Measurements from ENCODE around the gene MAMLD1. TPM values are rescaled to one million over a fixed set of nuclear protein-coding genes. Genes with fewer than 3 reads are reported as not detected.

MAMLD1 gene
- total and polyA plus RNA-seq, 4 donors = 1.8 to 8.5 (median 7.7) TPM

DNA sequence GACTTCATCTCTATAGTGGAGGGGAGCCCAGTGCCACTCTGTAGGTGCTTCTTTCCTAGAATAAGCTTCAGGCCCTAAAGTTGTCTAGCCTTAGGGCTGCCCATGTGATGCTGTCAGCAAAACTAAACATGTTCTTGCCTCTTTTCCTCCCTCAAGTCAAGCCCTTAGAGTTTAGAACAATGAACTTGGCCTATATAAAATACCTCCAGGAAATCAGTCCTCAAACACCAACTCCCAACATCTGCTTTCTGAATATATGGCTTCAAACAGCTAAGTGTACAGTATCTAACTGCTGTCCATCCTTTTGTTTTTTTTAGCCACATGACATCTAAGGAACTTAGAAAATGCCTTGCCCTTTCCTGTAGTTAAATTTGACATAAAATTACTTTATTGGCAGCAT, 91.0 kb downstream of the MAMLD1 start:
- intact Hi-C loops (cut with DNase I) = no loop called here
- no peaks in the 10 kb centered on the region for H3K4me1 ChIP-seq (ENCODE audit: control insufficient read depth in 1 of 2, insufficient read depth in 2 of 2, low read length in 2 of 2)
- H3K9me3 ChIP-seq (ENCODE audit: control insufficient read depth, low read length) = no peaks in the 10 kb centered on the region
- no peak overlapping the region for H3K27ac ChIP-seq (ENCODE audit: low read depth in 1 of 2, low read length in 2 of 2)
- H3K4me3 ChIP-seq (ENCODE audit: low read length in 2 of 2) = no peak overlapping the region
- no peak for DNase-seq
- H3K27me3 ChIP-seq (ENCODE audit: control insufficient read depth in 1 of 2, insufficient read depth in 2 of 2, low read length in 1 of 2) = no peaks in the 10 kb centered on the region
- no peak for ATAC-seq (ENCODE audit: low FRiP score)
- no peaks in the 10 kb centered on the region for H3K36me3 ChIP-seq (ENCODE audit: control insufficient read depth in 1 of 2, insufficient read depth in 2 of 2, low read length in 1 of 2)

- DNase-seq = no peak
- H3K36me3 ChIP-seq (ENCODE audit: control insufficient read depth in 1 of 2, insufficient read depth in 2 of 2, low read length in 1 of 2) = no peaks in the 10 kb centered on the region
- WGBS, 2 donors = 70 to 73% methylated on average over 5 of the region's 5 CpGs
- H3K9me3 ChIP-seq (ENCODE audit: control insufficient read depth, low read length) = no peaks in the 10 kb centered on the region
- H3K4me1 ChIP-seq (ENCODE audit: control insufficient read depth in 1 of 2, insufficient read depth in 2 of 2, low read length in 2 of 2) = no peaks in the 10 kb centered on the region
- intact Hi-C loops (cut with DNase I) = no loop called here
- no peak overlapping the region for H3K27ac ChIP-seq (ENCODE audit: low read depth in 1 of 2, low read length in 2 of 2)
- H3K4me3 ChIP-seq (ENCODE audit: low read length in 2 of 2) = no peak overlapping the region
- ATAC-seq (ENCODE audit: low FRiP score) = no peak
- H3K27me3 ChIP-seq (ENCODE audit: control insufficient read depth in 1 of 2, insufficient read depth in 2 of 2, low read length in 1 of 2) = no peaks in the 10 kb centered on the region
Observed at GRCh38 chrX:150454508-150455214, 91.5 kb downstream of the MAMLD1 start.

GRCh38 chrX:150455215-150455608, 92.1 kb downstream of the MAMLD1 start:
- no peaks in the 10 kb centered on the region for H3K27me3 ChIP-seq (ENCODE audit: control insufficient read depth in 1 of 2, insufficient read depth in 2 of 2, low read length in 1 of 2)
- no peak overlapping the region for H3K27ac ChIP-seq (ENCODE audit: low read depth in 1 of 2, low read length in 2 of 2)
- intact Hi-C loops (cut with DNase I) = no loop called here
- WGBS, 2 donors = 71 to 75% methylated on average over 3 of the region's 3 CpGs
- DNase-seq = no peak
- no peak for ATAC-seq (ENCODE audit: low FRiP score)
- H3K9me3 ChIP-seq (ENCODE audit: control insufficient read depth, low read length) = no peaks in the 10 kb centered on the region
- no peaks in the 10 kb centered on the region for H3K36me3 ChIP-seq (ENCODE audit: control insufficient read depth in 1 of 2, insufficient read depth in 2 of 2, low read length in 1 of 2)
- no peak overlapping the region for H3K4me3 ChIP-seq (ENCODE audit: low read length in 2 of 2)
- no peaks in the 10 kb centered on the region for H3K4me1 ChIP-seq (ENCODE audit: control insufficient read depth in 1 of 2, insufficient read depth in 2 of 2, low read length in 2 of 2)

DNA sequence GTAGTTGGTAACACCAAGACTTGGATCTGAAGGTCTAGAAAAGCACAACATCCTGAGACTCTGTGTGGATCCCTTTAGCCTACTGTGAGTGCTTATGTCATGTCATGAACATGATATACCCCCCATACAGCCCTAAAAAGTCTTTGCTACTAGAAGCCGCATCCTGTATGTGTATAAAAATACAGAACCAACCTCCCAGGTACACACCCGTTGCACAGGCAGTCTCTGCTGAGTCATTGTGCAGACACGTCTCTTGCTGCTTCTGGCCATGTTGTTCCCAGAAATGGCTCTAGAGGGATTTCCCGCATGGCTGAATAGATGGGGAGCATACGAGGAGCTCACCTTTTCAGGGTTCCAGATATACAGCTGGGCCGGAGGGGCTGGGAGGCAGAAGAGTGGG, 93.3 kb downstream of the MAMLD1 start:
- Histone ChIP-seq H3K27me3 (ENCODE audit: control insufficient read depth in 1 of 2, insufficient read depth in 2 of 2, low read length in 1 of 2) (no peaks in the 10 kb centered on the region), H3K27ac (ENCODE audit: low read depth in 1 of 2, low read length in 2 of 2) (no peak overlapping the region), H3K36me3 (ENCODE audit: control insufficient read depth in 1 of 2, insufficient read depth in 2 of 2, low read length in 1 of 2) (no peaks in the 10 kb centered on the region), H3K4me3 (ENCODE audit: low read length in 2 of 2) (no peak overlapping the region), H3K9me3 (ENCODE audit: control insufficient read depth, low read length) (no peaks in the 10 kb centered on the region), H3K4me1 (ENCODE audit: control insufficient read depth in 1 of 2, insufficient read depth in 2 of 2, low read length in 2 of 2) (no peaks in the 10 kb centered on the region)
- ATAC-seq (ENCODE audit: low FRiP score) (no peak), DNase-seq (no peak)
- 82 to 90% methylated on average over 6 of the region's 6 CpGs for WGBS, 2 donors
- intact Hi-C loops (cut with DNase I) = no loop called here

GRCh38 chrX:150456941-150457340, 93.8 kb downstream of the MAMLD1 start:
- 92 to 93% methylated on average over 1 of the region's 1 CpG for WGBS, 2 donors
- Histone ChIP-seq H3K27ac (ENCODE audit: low read depth in 1 of 2, low read length in 2 of 2) (no peak overlapping the region), H3K9me3 (ENCODE audit: control insufficient read depth, low read length) (no peaks in the 10 kb centered on the region), H3K4me3 (ENCODE audit: low read length in 2 of 2) (no peak overlapping the region), H3K4me1 (ENCODE audit: control insufficient read depth in 1 of 2, insufficient read depth in 2 of 2, low read length in 2 of 2) (no peaks in the 10 kb centered on the region), H3K27me3 (ENCODE audit: control insufficient read depth in 1 of 2, insufficient read depth in 2 of 2, low read length in 1 of 2) (no peaks in the 10 kb centered on the region), H3K36me3 (ENCODE audit: control insufficient read depth in 1 of 2, insufficient read depth in 2 of 2, low read length in 1 of 2) (no peaks in the 10 kb centered on the region)
- DNase-seq = no peak
- ATAC-seq (ENCODE audit: low FRiP score) = no peak
- intact Hi-C loops (cut with DNase I) = no loop called here

DNA sequence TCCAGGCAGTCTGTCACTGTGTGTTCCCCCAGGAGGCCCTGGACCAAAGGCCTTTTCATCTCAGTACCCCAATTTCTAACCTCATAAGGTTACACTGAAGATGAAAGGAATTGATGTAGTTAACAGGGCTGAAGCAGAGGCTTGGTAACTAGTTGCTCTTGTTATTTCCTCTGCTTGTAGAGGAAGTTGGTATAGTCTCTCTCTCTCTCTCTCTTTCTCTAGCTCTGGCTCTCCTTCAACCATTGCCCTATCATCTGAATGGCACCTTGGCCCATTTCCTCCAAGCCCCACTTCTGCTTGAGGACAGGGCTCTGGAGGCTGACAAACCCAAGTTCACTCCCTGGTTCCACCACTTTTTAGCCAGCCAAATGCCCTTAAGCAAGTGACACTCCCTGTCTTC, 96.1 kb downstream of the MAMLD1 start:
- Histone ChIP-seq H3K4me1 (ENCODE audit: control insufficient read depth in 1 of 2, insufficient read depth in 2 of 2, low read length in 2 of 2) (no peaks in the 10 kb centered on the region), H3K27me3 (ENCODE audit: control insufficient read depth in 1 of 2, insufficient read depth in 2 of 2, low read length in 1 of 2) (no peaks in the 10 kb centered on the region), H3K36me3 (ENCODE audit: control insufficient read depth in 1 of 2, insufficient read depth in 2 of 2, low read length in 1 of 2) (no peaks in the 10 kb centered on the region), H3K9me3 (ENCODE audit: control insufficient read depth, low read length) (no peaks in the 10 kb centered on the region), H3K4me3 (ENCODE audit: low read length in 2 of 2) (no peak overlapping the region), H3K27ac (ENCODE audit: low read depth in 1 of 2, low read length in 2 of 2) (no peak overlapping the region)
- DNase-seq = no peak
- intact Hi-C loops (cut with DNase I) = no loop called here
- ATAC-seq (ENCODE audit: low FRiP score) = no peak

DNA sequence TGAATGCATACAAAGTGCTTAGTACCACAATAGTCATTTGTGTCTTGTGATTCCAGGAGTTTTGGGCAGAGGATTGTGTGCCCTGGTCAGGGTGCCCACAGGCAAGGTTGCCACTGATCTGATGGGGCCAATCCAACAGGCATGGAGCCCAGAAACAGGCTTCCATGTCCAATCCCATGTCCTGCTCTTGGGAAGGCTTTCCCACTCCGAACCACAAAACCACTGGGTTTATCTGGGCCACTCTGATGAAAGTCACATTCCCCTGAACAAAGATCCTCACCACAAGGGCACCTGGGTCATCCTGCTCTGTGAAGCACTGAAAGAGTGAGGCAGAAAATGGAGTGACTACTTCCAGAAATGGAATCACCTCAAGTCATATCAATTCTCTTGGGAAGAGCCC, 96.9 kb downstream of the MAMLD1 start:
- DNase-seq (no peak), ATAC-seq (ENCODE audit: low FRiP score) (no peak)
- intact Hi-C loops (cut with DNase I) = no loop called here
- Histone ChIP-seq H3K4me1 (ENCODE audit: control insufficient read depth in 1 of 2, insufficient read depth in 2 of 2, low read length in 2 of 2) (no peaks in the 10 kb centered on the region), H3K27ac (ENCODE audit: low read depth in 1 of 2, low read length in 2 of 2) (no peak overlapping the region), H3K4me3 (ENCODE audit: low read length in 2 of 2) (no peak overlapping the region), H3K27me3 (ENCODE audit: control insufficient read depth in 1 of 2, insufficient read depth in 2 of 2, low read length in 1 of 2) (no peaks in the 10 kb centered on the region), H3K36me3 (ENCODE audit: control insufficient read depth in 1 of 2, insufficient read depth in 2 of 2, low read length in 1 of 2) (no peaks in the 10 kb centered on the region), H3K9me3 (ENCODE audit: control insufficient read depth, low read length) (no peaks in the 10 kb centered on the region)
- 91 to 92% methylated on average over 1 of the region's 1 CpG for WGBS, 2 donors

GRCh38 chrX:150460781-150461180, 97.7 kb downstream of the MAMLD1 start:
- intact Hi-C loops (cut with DNase I) = no loop called here
- no peak for ATAC-seq (ENCODE audit: low FRiP score)
- Histone ChIP-seq H3K27ac (ENCODE audit: low read depth in 1 of 2, low read length in 2 of 2) (no peak overlapping the region), H3K36me3 (ENCODE audit: control insufficient read depth in 1 of 2, insufficient read depth in 2 of 2, low read length in 1 of 2) (no peaks in the 10 kb centered on the region), H3K9me3 (ENCODE audit: control insufficient read depth, low read length) (no peaks in the 10 kb centered on the region), H3K27me3 (ENCODE audit: control insufficient read depth in 1 of 2, insufficient read depth in 2 of 2, low read length in 1 of 2) (no peaks in the 10 kb centered on the region), H3K4me3 (ENCODE audit: low read length in 2 of 2) (no peak overlapping the region), H3K4me1 (ENCODE audit: control insufficient read depth in 1 of 2, insufficient read depth in 2 of 2, low read length in 2 of 2) (no peaks in the 10 kb centered on the region)
- no peak for DNase-seq
- WGBS, 2 donors = 81 to 98% methylated on average over 3 of the region's 3 CpGs

- H3K36me3 ChIP-seq (ENCODE audit: control insufficient read depth in 1 of 2, insufficient read depth in 2 of 2, low read length in 1 of 2) = no peaks in the 10 kb centered on the region
- H3K9me3 ChIP-seq (ENCODE audit: control insufficient read depth, low read length) = no peaks in the 10 kb centered on the region
- H3K27me3 ChIP-seq (ENCODE audit: control insufficient read depth in 1 of 2, insufficient read depth in 2 of 2, low read length in 1 of 2) = no peaks in the 10 kb centered on the region
- no peak for DNase-seq
- WGBS, 2 donors = 67 to 86% methylated on average over 1 of the region's 1 CpG
- ATAC-seq (ENCODE audit: low FRiP score) = no peak
- no peaks in the 10 kb centered on the region for H3K4me1 ChIP-seq (ENCODE audit: control insufficient read depth in 1 of 2, insufficient read depth in 2 of 2, low read length in 2 of 2)
- H3K4me3 ChIP-seq (ENCODE audit: low read length in 2 of 2) = no peak overlapping the region
- intact Hi-C loops (cut with DNase I) = no loop called here
- no peak overlapping the region for H3K27ac ChIP-seq (ENCODE audit: low read depth in 1 of 2, low read length in 2 of 2)
Observed at GRCh38 chrX:150463566-150463965, 100.4 kb downstream of the MAMLD1 start.

Measured in aorta (tissue), 5 donors.